HL-60 (cell line): ENCODE data around the gene TARS2.

Experiments used
- DNase-seq, 2 experiments: peaks; one replicate each; pipeline ENCODE4 v3.0.0-alpha.2; 2010 to 2020; ENCODE audit warnings: low read depth in 1 of 2, low spot score in 1 of 2
- H3K27ac ChIP-seq: fragments of 250-450 bp; sonication (Bioruptor Pico); replicated peaks from 2 replicates; pipeline ENCODE4 v1.5.1; 2020; ENCODE audit warnings: mild to moderate bottlenecking, moderate library complexity
- H3K27me3 ChIP-seq: fragments of 250-450 bp; sonication (Bioruptor Pico); 2 replicates; pipeline ENCODE4 v1.5.1; 2021; ENCODE audit warnings: mild to moderate bottlenecking, moderate library complexity; ENCODE audit not compliant: insufficient read depth, poor library complexity, severe bottlenecking
- H3K4me3 ChIP-seq: replicated peaks from 2 replicates; pipeline ENCODE4 v1.5.1; 2011; ENCODE audit warnings: mild to moderate bottlenecking, control low read depth, low read length; ENCODE audit not compliant: insufficient read depth
- CTCF ChIP-seq: IDR thresholded peaks from one replicate; pipeline ENCODE4 v1.5.1; 2011; ENCODE audit warnings: low read length, control low read depth, inconsistent platforms; ENCODE audit not compliant: insufficient read depth
- GABPA ChIP-seq: IDR thresholded peaks from 2 replicates; pipeline ENCODE4 v1.6.1; 2012; ENCODE audit warnings: low read depth
- POLR2AphosphoS5 ChIP-seq: IDR thresholded peaks from 2 replicates; pipeline ENCODE4 v1.6.1; 2012; ENCODE audit warnings: low read depth
- SPI1 ChIP-seq: IDR thresholded peaks from 2 replicates; pipeline ENCODE4 v1.6.1; 2012; ENCODE audit warnings: low read depth, mild to moderate bottlenecking, borderline replicate concordance
- TF ChIP-seq, protein P1 (sequence below): IDR thresholded peaks from 2 replicates; pipeline ENCODE4 v1.6.1; 2012; ENCODE audit warnings: low read depth; ENCODE audit not compliant: insufficient replicate concordance

Gene TARS2

GRCh38 chr1:150525348-150525747 is 38.1 kb downstream of the TARS2 start:
- TF ChIP-seq POLR2AphosphoS5 = no peak
- TF ChIP-seq, protein P1, sequence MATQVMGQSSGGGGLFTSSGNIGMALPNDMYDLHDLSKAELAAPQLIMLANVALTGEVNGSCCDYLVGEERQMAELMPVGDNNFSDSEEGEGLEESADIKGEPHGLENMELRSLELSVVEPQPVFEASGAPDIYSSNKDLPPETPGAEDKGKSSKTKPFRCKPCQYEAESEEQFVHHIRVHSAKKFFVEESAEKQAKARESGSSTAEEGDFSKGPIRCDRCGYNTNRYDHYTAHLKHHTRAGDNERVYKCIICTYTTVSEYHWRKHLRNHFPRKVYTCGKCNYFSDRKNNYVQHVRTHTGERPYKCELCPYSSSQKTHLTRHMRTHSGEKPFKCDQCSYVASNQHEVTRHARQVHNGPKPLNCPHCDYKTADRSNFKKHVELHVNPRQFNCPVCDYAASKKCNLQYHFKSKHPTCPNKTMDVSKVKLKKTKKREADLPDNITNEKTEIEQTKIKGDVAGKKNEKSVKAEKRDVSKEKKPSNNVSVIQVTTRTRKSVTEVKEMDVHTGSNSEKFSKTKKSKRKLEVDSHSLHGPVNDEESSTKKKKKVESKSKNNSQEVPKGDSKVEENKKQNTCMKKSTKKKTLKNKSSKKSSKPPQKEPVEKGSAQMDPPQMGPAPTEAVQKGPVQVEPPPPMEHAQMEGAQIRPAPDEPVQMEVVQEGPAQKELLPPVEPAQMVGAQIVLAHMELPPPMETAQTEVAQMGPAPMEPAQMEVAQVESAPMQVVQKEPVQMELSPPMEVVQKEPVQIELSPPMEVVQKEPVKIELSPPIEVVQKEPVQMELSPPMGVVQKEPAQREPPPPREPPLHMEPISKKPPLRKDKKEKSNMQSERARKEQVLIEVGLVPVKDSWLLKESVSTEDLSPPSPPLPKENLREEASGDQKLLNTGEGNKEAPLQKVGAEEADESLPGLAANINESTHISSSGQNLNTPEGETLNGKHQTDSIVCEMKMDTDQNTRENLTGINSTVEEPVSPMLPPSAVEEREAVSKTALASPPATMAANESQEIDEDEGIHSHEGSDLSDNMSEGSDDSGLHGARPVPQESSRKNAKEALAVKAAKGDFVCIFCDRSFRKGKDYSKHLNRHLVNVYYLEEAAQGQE = no peak
- TF ChIP-seq SPI1 = no peak
- H3K27ac ChIP-seq = no peak overlapping the region
- H3K4me3 ChIP-seq = no peak overlapping the region
- no peak for DNase-seq
- H3K27me3 ChIP-seq = no peaks in the 10 kb centered on the region

GRCh38 chr1:150528196-150528595 is 41.0 kb downstream of the TARS2 start:
- DNase-seq = no peak
- Histone ChIP-seq H3K27ac (no peak overlapping the region), H3K27me3 (no peaks in the 10 kb centered on the region), H3K4me3 (no peak overlapping the region)
- TF ChIP-seq SPI1 (no peak), GABPA (no peak), CTCF (no peak), POLR2AphosphoS5 (no peak)
- TF ChIP-seq, protein P1 = no peak

DNA sequence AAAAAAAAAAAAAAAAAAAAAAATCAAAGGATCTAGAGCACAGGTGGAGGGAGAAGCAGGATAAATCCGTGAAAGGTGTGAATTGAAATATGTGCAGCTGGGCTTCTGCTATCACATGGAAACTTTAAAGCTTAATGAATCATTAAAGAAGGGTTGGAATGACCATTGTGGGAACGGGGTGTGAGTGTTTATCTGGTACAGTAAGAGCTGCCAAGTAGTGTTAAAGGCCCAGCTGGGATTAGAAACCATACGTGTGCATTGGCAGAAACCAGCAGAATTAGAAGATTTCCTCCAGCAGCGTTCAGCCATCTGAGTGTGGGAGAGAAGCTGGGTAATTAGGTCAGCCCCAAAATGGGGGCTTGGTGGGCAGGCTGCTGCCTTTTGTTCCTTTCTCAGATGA is 41.8 kb downstream of the TARS2 start:
- no peak for DNase-seq
- H3K4me3 ChIP-seq = no peak overlapping the region
- H3K27me3 ChIP-seq = no peaks in the 10 kb centered on the region
- H3K27ac ChIP-seq = no peak overlapping the region
- TF ChIP-seq POLR2AphosphoS5 = no peak
- no peak for TF ChIP-seq SPI1
- no peak for TF ChIP-seq CTCF
- TF ChIP-seq, protein P1 = no peak
- TF ChIP-seq GABPA = no peak
